Inferior parietal cortex (tissue), 1 donor: ENCODE data around the gene DR1.
"Not testable (repeated sequence)": the region's sequence is repeated elsewhere in the genome, so short reads cannot be mapped to it uniquely, and the experiment has no call there.

Experiments
- DNase-seq: peaks from one replicate; pipeline ENCODE4 v3.0.0-alpha.2; 2016; ENCODE audit errors: extremely low spot score

The DR1 gene

DNA sequence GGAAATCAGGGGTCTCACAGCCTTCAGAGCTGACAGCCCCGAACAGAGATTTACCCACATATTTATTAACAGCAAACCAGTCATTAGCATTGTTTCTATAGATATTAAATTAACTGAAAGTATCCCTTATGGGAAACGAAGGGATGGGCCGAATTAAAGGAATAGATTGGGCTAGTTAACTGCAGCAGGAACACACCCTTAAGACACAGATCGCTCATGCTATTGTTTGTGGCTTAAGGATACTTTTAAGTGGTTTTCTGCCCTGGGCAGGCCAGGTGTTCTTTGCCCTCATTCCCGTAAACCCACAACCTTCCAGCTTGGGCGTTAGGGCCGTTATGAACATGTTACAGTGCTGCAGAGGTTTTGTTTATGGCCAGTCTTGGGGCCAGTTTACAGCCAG, 40.6 kb downstream of the DR1 start:
- not testable (repeated sequence) for DNase-seq

DNA sequence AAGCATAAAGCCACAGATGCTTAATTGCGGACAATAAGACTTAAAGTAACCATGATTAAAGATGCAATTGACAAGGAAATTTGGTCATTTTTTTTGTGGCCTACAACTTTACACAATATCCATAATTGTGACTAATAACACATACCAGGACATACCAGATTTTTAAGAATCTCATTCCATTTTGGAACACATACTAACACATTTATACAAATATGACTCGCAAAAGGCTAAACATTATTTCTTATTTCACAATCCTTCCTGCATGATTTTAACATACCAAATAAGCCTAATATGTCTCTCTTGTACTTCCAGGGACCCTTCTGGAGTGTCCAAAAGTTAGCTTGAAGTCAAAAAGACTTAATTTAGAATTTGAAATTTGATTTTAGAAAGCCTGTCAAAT, 48.8 kb downstream of the DR1 start:
- DNase-seq = no peak

- no peak for DNase-seq
Observed at GRCh38 chr1:93395195-93395594, 49.5 kb downstream of the DR1 start.

- no peak for DNase-seq
Observed at GRCh38 chr1:93399781-93400180, 54.1 kb downstream of the DR1 start.

GRCh38 chr1:93408203-93408602, 62.5 kb downstream of the DR1 start:
- DNase-seq = no peak

DNA sequence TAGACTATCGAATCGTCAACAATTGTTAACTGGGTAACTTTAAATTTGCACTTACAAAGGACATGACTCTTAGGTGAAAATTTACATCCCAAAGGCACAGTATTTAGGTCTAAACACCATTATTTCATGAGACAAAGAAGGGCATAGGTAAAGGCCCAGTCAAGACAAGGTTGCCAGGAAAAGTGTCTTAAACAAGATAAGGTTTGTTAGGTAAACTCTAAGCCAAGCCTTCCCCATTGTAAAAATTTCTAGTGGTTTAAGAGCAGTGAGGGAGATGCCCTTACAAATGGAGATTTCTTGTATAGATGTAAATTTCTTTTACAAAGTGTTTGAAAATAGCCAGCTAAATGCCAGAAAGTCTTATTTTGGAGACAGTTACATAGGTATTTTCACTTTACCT, 65.3 kb downstream of the DR1 start:
- DNase-seq = no peak

DNA sequence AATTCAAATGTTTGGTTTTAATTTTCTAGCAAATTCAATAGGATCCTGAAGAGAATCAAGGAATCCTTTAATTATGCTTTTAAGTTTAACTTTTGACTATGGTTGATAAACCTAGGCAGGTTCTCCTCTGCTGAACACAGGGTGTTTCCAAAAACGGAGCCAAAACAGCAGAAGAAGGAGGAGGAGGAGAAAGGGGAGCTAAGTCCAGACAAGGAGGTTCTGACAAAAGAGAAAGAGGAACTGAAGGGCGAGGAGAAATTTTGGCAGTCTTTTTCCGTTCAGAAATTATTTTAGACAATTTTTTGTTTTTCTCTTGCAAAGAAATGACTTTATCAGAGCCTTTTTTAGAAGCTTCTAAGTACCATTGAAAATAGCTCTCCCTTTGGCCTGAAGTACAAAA, 69.0 kb downstream of the DR1 start:
- DNase-seq = no peak

DNA sequence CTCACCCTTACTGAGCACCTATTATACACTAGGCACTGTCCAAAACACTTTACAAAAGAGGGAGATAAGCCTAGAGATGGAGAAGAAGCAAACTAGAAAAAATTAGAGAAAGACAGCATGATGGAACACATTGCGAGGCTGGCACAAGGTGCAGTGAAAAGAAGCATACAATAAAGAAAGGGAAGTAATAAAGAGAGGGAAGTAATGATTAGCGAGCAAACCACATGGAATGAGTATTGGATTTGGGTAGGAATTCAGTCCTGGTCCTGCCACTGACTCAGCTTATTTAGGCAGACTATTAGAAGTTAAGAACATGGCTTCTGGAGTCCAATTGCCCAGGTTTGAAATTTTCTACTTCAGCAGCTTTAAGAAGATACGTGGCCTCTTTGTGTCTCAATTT, 69.6 kb downstream of the DR1 start:
- no peak for DNase-seq

DNA sequence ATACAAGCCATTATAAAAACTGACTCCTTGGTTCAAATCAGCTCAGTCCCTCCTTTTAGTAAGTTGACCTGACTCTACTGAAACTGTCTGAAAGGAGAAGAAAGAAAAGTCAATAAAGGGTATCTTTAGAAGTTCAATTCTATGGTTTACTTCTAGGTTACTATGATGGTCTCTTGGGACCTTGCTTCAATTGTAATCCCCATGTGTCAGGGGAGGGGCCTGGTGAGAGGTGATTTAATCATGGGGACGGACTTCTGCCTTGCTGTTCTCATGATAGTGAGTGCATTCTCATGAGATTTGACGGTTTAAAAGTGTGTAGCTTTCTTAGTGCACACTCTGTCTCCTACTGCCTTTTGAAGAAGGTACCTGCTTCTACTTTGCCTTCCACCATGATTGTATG, 70.5 kb downstream of the DR1 start:
- no peak for DNase-seq
